GM19240 (cell line): ENCODE data around the gene CSNK1D.

ENCODE experiments used
- DNase-seq: peaks from one replicate; pipeline ENCODE4 v3.0.0; 2011; ENCODE audit warnings: low spot score; ENCODE audit not compliant: insufficient read length

Gene CSNK1D

GRCh38 chr17:82240506-82241182 is 32.9 kb downstream of the CSNK1D start:
- DNase-seq, result no peak

GRCh38 chr17:82239926-82240505 is 33.5 kb downstream of the CSNK1D start:
- no peak for DNase-seq

- DNase-seq, result no peak
These were observed 34.0 kb downstream of the CSNK1D start for GRCh38 chr17:82239401-82239925.

GRCh38 chr17:82238472-82239201 is 34.9 kb downstream of the CSNK1D start:
- no peak for DNase-seq

- DNase-seq, result no peak
These were observed 35.6 kb downstream of the CSNK1D start for GRCh38 chr17:82237746-82238471.

GRCh38 chr17:82237083-82237745 is 36.3 kb downstream of the CSNK1D start:
- DNase-seq, result no peak

GRCh38 chr17:82236142-82236971 is 37.1 kb downstream of the CSNK1D start:
- no peak for DNase-seq

GRCh38 chr17:82235775-82236141 is 37.7 kb downstream of the CSNK1D start:
- DNase-seq, result no peak

- no peak for DNase-seq
These were observed 38.3 kb downstream of the CSNK1D start for GRCh38 chr17:82235056-82235774.

- no peak for DNase-seq
These were observed 39.1 kb downstream of the CSNK1D start for GRCh38 chr17:82234211-82235055.

GRCh38 chr17:82232876-82233785 is 40.4 kb downstream of the CSNK1D start:
- no peak for DNase-seq

- DNase-seq, result no peak
These were observed 41.1 kb downstream of the CSNK1D start for GRCh38 chr17:82232322-82232820.

GRCh38 chr17:82231562-82232321 is 41.8 kb downstream of the CSNK1D start:
- no peak for DNase-seq

GRCh38 chr17:82231312-82231561 is 42.3 kb downstream of the CSNK1D start:
- DNase-seq, result no peak

- peak; percentile 82 for DNase-seq
These were observed 42.7 kb downstream of the CSNK1D start for GRCh38 chr17:82230609-82231311.
